22Rv1 (cell line): ENCODE measurements around the gene FSTL3.
"Not testable (repeated sequence)": the region's sequence is repeated elsewhere in the genome, so short reads cannot be mapped to it uniquely, and the experiment has no call there.

Experiments
- H3K27ac ChIP-seq: fragments of 450-650 bp; 2 replicates; pipeline ENCODE4 v1.5.1; 2017
- CTCF ChIP-seq: fragments of 450-650 bp; IDR thresholded peaks from 2 replicates; pipeline ENCODE4 v1.5.1; 2017; ENCODE audit warnings: mild to moderate bottlenecking
- ZFX ChIP-seq: fragments of 450-650 bp; IDR thresholded peaks from 2 replicates; pipeline ENCODE4 v1.6.1; 2017; ENCODE audit warnings: antibody characterized with exemption, borderline replicate concordance

The FSTL3 gene

GRCh38 chr19:723714-724113, 47.5 kb downstream of the FSTL3 start:
- no peak for TF ChIP-seq ZFX
- TF ChIP-seq CTCF: no peak
- no peak overlapping the region for H3K27ac ChIP-seq

DNA sequence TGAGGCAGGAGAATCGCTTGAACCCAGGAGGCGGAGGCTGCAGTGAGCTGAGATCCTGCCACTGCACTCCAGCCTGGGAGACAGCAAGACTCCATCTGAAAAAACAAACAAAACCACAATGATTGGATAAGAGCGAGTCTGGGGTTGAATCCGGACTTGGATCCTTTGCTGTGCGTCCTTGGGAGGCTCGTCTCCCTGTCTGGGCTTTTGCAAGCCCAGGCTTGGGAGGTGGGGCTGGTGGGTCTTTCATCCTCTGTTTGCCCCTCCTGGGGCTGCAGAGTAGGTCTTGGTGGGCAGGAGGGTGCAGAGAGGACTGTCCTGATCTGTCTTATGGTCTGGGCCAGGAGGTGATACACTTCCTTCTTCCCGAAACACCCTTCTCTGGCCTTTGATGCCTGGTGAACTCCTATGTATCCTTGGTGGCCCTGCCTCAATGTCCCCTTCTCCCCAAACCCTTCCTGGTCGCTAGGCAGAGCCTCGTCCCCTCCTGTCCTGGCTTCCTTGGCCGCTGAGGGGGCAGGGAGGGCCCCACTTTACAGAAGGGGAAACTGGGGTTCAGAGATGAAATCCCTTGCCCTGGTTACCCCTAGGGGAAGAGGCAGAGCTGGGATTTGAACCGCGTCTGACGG, 49.4 kb downstream of the FSTL3 start:
- H3K27ac ChIP-seq: no peak overlapping the region
- no peak for TF ChIP-seq CTCF
- TF ChIP-seq ZFX: no peak

- no peak overlapping the region for H3K27ac ChIP-seq
- no peak for TF ChIP-seq ZFX
- no peak for TF ChIP-seq CTCF
Measured at GRCh38 chr19:726993-727956, 51.1 kb downstream of the FSTL3 start.

DNA sequence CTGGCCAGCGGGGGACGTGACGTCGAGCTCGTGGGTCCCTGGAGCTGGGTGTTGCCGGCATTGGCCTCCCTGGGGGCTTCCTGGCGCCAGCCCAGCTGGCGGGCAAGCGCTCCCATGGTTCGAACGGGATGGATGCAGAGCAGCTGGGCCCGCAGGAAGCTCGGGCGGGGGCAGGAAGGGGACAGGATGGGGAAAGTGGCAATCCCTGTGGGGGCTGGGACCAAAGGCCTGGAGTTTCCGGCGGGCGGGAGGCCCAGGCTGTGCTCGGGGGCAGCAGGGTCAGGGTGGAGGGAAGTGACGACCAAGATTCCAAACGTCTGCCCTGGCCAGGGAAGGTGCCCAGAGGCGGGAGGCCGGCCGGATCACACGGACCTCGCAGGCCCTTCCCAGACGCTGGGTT, 51.8 kb downstream of the FSTL3 start:
- no peak overlapping the region for H3K27ac ChIP-seq
- TF ChIP-seq ZFX: no peak
- no peak for TF ChIP-seq CTCF

DNA sequence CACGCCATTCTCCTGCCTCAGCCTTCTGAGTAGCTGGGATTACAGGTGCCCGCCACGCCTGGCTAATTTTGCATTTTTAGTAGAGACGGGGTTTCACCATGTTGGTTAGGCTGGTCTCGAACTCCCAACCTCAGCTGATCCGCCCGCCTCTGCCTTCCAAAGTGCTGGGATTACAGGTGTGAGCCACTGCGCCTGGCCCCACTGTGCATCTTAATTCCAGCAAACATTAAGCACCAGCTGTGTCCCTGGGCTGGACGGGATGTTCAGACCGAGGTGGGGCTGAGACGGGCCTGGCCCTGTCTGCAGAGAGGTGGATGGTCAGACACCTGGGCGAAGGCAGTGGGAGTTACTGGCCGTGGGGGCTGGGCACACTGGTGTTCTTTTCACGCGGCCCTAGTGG, 53.4 kb downstream of the FSTL3 start:
- H3K27ac ChIP-seq: not testable (repeated sequence)

GRCh38 chr19:729965-730668, 53.9 kb downstream of the FSTL3 start:
- no peak overlapping the region for H3K27ac ChIP-seq
- TF ChIP-seq ZFX (no peak), CTCF (no peak)

DNA sequence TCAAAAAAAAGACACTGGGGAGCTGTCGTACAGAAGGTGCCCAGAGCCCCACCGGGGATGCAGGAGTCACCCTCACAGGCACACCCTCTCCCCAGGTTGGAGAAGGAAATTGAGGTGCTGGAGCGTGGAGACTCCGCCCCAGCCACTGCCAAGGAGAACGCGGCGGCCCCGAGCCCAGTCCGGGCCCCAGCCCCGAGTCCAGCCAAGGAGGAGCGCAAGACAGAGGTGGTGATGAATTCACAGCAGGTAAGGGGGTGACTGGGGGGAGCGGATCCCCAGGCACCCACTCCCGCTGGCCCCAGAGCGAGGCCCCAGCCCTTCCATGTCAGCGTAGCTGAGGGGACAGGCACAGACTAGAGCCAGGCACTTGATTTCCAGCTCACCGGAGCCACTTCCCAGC, 54.8 kb downstream of the FSTL3 start:
- TF ChIP-seq CTCF (no peak), ZFX (no peak)
- no peak overlapping the region for H3K27ac ChIP-seq
